Coronary artery (tissue), 2 donors: Measurements from ENCODE around the gene ZKSCAN3.

Experiments used
- DNase-seq: peaks from one replicate; pipeline ENCODE4 v3.0.0-alpha.2; 2017; ENCODE audit warnings: low spot score
- H3K27ac ChIP-seq, 2 donors: fragments of 200-600 bp; sonication (generic); one replicate each; pipeline ENCODE4 v1.5.1; 2016 to 2019
- H3K4me3 ChIP-seq: fragments of 200-600 bp; sonication (generic); 2 replicates; pipeline ENCODE4 v1.5.1; 2016; ENCODE audit warnings: mild to moderate bottlenecking, moderate library complexity
- CTCF ChIP-seq: fragments of 200-600 bp; sonication (generic); IDR thresholded peaks from one replicate; pipeline ENCODE4 v1.5.1; 2019; ENCODE audit warnings: antibody characterized with exemption

ZKSCAN3 gene

GRCh38 chr6:28335040-28335563 is 14.6 kb upstream of the ZKSCAN3 start:
- peak overlapping the region; percentile 95 to 97 for H3K27ac ChIP-seq
- TF ChIP-seq CTCF, result no peak
- H3K4me3 ChIP-seq, result peak overlapping the region; percentile 81
- DNase-seq, result no peak

GRCh38 chr6:28335564-28336283 is 14.0 kb upstream of the ZKSCAN3 start, which contains the start of gene ZSCAN31:
Gene ZSCAN31 (minus strand): TSS chr6:28336148. CDS start chr6:28329683, 6,465 bp downstream.
- DNase-seq, result peak; percentile 99
- H3K27ac ChIP-seq, result peak within 1 kb of the TSS; percentile 95 to 97
- TF ChIP-seq CTCF, result no peak
- peak within 1 kb of the TSS; percentile 81 for H3K4me3 ChIP-seq

GRCh38 chr6:28336284-28337120 is 13.2 kb upstream of the ZKSCAN3 start:
- Histone ChIP-seq H3K4me3 (peak overlapping the region; percentile 81), H3K27ac (peak overlapping the region; percentile 95 to 97)
- TF ChIP-seq CTCF, result no peak
- DNase-seq, result no peak

GRCh38 chr6:28337121-28337520 is 12.6 kb upstream of the ZKSCAN3 start:
- H3K4me3 ChIP-seq, result peak overlapping the region; percentile 81
- TF ChIP-seq CTCF, result no peak
- DNase-seq, result no peak
- H3K27ac ChIP-seq, result peak overlapping the region; percentile 95 to 97

GRCh38 chr6:28340310-28341095 is 9.2 kb upstream of the ZKSCAN3 start:
- TF ChIP-seq CTCF, result no peak
- DNase-seq, result no peak
- no peak overlapping the region for H3K27ac ChIP-seq
- no peak overlapping the region for H3K4me3 ChIP-seq

GRCh38 chr6:28343898-28344677 is 5.7 kb upstream of the ZKSCAN3 start:
- no peak overlapping the region for H3K4me3 ChIP-seq
- no peak for DNase-seq
- H3K27ac ChIP-seq, result no peak overlapping the region
- TF ChIP-seq CTCF, result no peak
